ENCODE data around the gene PGA3. TPM values are rescaled to one million over a fixed set of nuclear protein-coding genes. Genes with fewer than 3 reads are reported as not detected.

The PGA3 gene
- total RNA-seq, 3 donors from 2014 or later, result 1.1 TPM; not detected in 2

GRCh38 chr11:61258546-61258945, 55.2 kb downstream of the PGA3 start:
- no peak overlapping the region for H3K4me3 ChIP-seq
- H3K4me1 ChIP-seq (ENCODE audit: low read depth), result no peaks in the 10 kb centered on the region
- no peaks in the 10 kb centered on the region for H3K36me3 ChIP-seq (ENCODE audit: low read depth)
- no peak for DNase-seq
- no peak for TF ChIP-seq CTCF (IDR thresholded peaks at IDR 0.05)
- intact Hi-C loops (cut with DNase I, micrococcal nuclease), result no loop called here
- no peaks in the 10 kb centered on the region for H3K9me3 ChIP-seq
- no peak for ATAC-seq

DNA sequence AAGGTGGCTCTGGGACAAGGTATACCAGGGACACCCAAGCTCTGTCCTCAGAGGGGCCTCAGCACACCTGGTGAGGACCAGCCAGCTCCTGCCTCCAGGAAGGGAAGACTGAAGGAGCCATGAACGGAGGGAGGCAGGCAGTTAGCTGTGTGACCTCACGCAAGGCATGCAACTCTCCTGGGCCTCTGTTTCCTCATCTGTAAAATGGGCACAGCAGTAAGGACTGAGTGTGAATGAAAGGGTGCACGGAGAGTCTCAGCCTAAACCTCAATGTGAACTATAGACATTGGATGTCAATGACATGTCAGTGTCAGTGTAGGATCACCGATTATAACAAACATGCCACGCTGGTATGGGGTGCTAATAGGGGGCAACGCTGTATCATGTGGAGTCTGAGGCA, 56.0 kb downstream of the PGA3 start:
- DNase-seq (no peak), ATAC-seq (no peak)
- no peaks in the 10 kb centered on the region for H3K9me3 ChIP-seq
- no peaks in the 10 kb centered on the region for H3K4me1 ChIP-seq (ENCODE audit: low read depth)
- H3K4me3 ChIP-seq, result no peak overlapping the region
- intact Hi-C loops (cut with DNase I, micrococcal nuclease), result no loop called here
- no peaks in the 10 kb centered on the region for H3K36me3 ChIP-seq (ENCODE audit: low read depth)
- TF ChIP-seq CTCF (IDR thresholded peaks at IDR 0.05), result no peak

Other genes with a start within 250 kb of the PGA3 start
- 1 to 10 TPM; 2.3 to 4.3 (median 2.8) TPM for gene CD6, start 231.8 kb upstream of the PGA3 start, total RNA-seq
- gene CD5, start 101.0 kb upstream of the PGA3 start, total RNA-seq, result 1 to 10 TPM; 1.2 to 3.4 (median 1.5) TPM
- gene VPS37C, start 42.1 kb upstream of the PGA3 start, total RNA-seq, result 10 to 100 TPM; 28.5 to 30.8 (median 28.5) TPM
- 1 to 10 TPM in 1 of 3 donors, under 1 TPM in 1, not detected in 1; 0.46 to 1.2 TPM for gene PGA4, start 18.8 kb downstream of the PGA3 start, total RNA-seq
- gene PGA5, start 37.7 kb downstream of the PGA3 start, total RNA-seq, result under 1 TPM in 2 of 3 donors, not detected in 1; 0.41 to 0.75 TPM
- 1 to 10 TPM in 1 of 3 donors, under 1 TPM in 2; 0.17 to 1.9 (median 0.55) TPM for gene VWCE, start 91.8 kb downstream of the PGA3 start, total RNA-seq
- gene DDB1, start 129.6 kb downstream of the PGA3 start, total RNA-seq, result 100 to 1,000 TPM; 121 to 152 (median 140) TPM
- gene TKFC, start 129.7 kb downstream of the PGA3 start, total RNA-seq, result 10 to 100 TPM; 30.9 to 78.8 (median 63.1) TPM
- gene CYB561A3, start 158.4 kb downstream of the PGA3 start, total RNA-seq, result 10 to 100 TPM; 65.0 to 91.0 (median 66.6) TPM
- gene TMEM138, start 158.9 kb downstream of the PGA3 start, total RNA-seq, result 10 to 100 TPM; 35.2 to 38.2 (median 37.8) TPM
- 10 to 100 TPM in 1 of 3 donors, 1 to 10 TPM in 2; 7.9 to 12.7 (median 8.9) TPM for gene TMEM216, start 189.1 kb downstream of the PGA3 start, total RNA-seq
- gene CPSF7, start 226.5 kb downstream of the PGA3 start, total RNA-seq, result 10 to 100 TPM; 60.8 to 69.6 (median 64.7) TPM
- gene SDHAF2, start 226.6 kb downstream of the PGA3 start, total RNA-seq, result 10 to 100 TPM; 38.9 to 42.3 (median 42.1) TPM